ENCODE data around the gene MT1M. TPM values are rescaled to one million over a fixed set of nuclear protein-coding genes. Genes with fewer than 3 reads are reported as not detected.
A peak's percentile ranks its signal among the peaks of the same experiment; 100 is the strongest.

The MT1M gene
- polyA plus RNA-seq, 3 donors, result not detected

- H3K27ac ChIP-seq (ENCODE audit: low read depth in 1 of 2, low read length in 2 of 2), result peak within 1 kb of the TSS in 1 of 2 donors; percentile 47
- peak within 1 kb of the TSS; percentile 99 for H3K4me2 ChIP-seq (replicated peaks; ENCODE audit: extremely low read depth, low read length, poor library complexity, severe bottlenecking)
- peak within 1 kb of the TSS; percentile 96 to 99 for H3K4me3 Mint-ChIP-seq
- peaks cover 21% of the 10 kb centered on the region for H3K4me1 Mint-ChIP-seq
- TF ChIP-seq, protein P1, sequence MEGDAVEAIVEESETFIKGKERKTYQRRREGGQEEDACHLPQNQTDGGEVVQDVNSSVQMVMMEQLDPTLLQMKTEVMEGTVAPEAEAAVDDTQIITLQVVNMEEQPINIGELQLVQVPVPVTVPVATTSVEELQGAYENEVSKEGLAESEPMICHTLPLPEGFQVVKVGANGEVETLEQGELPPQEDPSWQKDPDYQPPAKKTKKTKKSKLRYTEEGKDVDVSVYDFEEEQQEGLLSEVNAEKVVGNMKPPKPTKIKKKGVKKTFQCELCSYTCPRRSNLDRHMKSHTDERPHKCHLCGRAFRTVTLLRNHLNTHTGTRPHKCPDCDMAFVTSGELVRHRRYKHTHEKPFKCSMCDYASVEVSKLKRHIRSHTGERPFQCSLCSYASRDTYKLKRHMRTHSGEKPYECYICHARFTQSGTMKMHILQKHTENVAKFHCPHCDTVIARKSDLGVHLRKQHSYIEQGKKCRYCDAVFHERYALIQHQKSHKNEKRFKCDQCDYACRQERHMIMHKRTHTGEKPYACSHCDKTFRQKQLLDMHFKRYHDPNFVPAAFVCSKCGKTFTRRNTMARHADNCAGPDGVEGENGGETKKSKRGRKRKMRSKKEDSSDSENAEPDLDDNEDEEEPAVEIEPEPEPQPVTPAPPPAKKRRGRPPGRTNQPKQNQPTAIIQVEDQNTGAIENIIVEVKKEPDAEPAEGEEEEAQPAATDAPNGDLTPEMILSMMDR (IDR thresholded peaks at IDR 0.05), result no peak
- H3K9me3 ChIP-seq (replicated peaks in 1 of 2; ENCODE audit: control insufficient read depth in 1 of 2, insufficient read depth in 1 of 2, low read length in 2 of 2), result no peaks in the 10 kb centered on the region
- peaks cover 34 to 38% (median 38%) of the 10 kb centered on the region in 3 donors for H3K27me3 Mint-ChIP-seq (ENCODE audit: low read depth in 3 of 3)
- H3K9ac ChIP-seq (ENCODE audit: insufficient read depth, low read length, poor library complexity, severe bottlenecking), result peak within 1 kb of the TSS; percentile 63
- under 1% methylated on average over 43 of the region's 46 CpGs for WGBS (ENCODE audit: insufficient coverage)
- peaks cover 8 to 30% of the 10 kb centered on the region in 2 donors for H3K27me3 ChIP-seq (ENCODE audit: control insufficient read depth in 2 of 2, insufficient read depth in 2 of 2, low read length in 2 of 2)
- intact Hi-C loops (cut with micrococcal nuclease), result no loop called here
- DNase-seq, result peak; percentile 30 to 66 (median 48)
- peaks cover 12 to 20% of the 10 kb centered on the region in 2 donors for H3K4me1 ChIP-seq (ENCODE audit: control insufficient read depth in 1 of 2, insufficient read depth in 2 of 2, low read length in 2 of 2)
- no peaks in the 10 kb centered on the region for H4K20me1 ChIP-seq (ENCODE audit: insufficient read depth, low read length)
- H3K27ac Mint-ChIP-seq, result peak within 1 kb of the TSS in 5 of 7 donors; percentile 47 to 80 (median 75)
- H3K9me3 Mint-ChIP-seq, result peaks cover 0 to 4% (median 2%) of the 10 kb centered on the region in 7 donors
- H3K4me3 ChIP-seq (replicated peaks in 1 of 3; ENCODE audit: low read depth in 2 of 3, low read length in 3 of 3), result peak within 1 kb of the TSS; percentile 67 to 82 (median 67)
- no peaks in the 10 kb centered on the region for H3K36me3 ChIP-seq (replicated peaks in 1 of 2; ENCODE audit: control insufficient read depth in 1 of 2, insufficient read depth in 2 of 2, low read length in 2 of 2)
- peak within 1 kb of the TSS; percentile 85 for H2AFZ ChIP-seq (ENCODE audit: insufficient read depth, low read depth, low read length, poor library complexity, severe bottlenecking)
- H3K36me3 Mint-ChIP-seq, result peaks cover 24 to 27% of the 10 kb centered on the region in 2 donors
- no peaks in the 10 kb centered on the region for H3K79me2 ChIP-seq (ENCODE audit: insufficient read depth, low read length)
Measured at GRCh38 chr16:56657555-56658326, 25.3 kb downstream of the MT1M start, which contains the start of gene MT1F. Gene MT1F, plus strand, starts transcription at chr16:56657959. Its CDS starts 100 bp downstream, at chr16:56658059.

GRCh38 chr16:56658327-56658875, 25.9 kb downstream of the MT1M start:
- Histone ChIP-seq H2AFZ (ENCODE audit: insufficient read depth, low read depth, low read length, poor library complexity, severe bottlenecking) (peak overlapping the region; percentile 85), H3K4me2 (replicated peaks; ENCODE audit: extremely low read depth, low read length, poor library complexity, severe bottlenecking) (peak overlapping the region; percentile 99), H3K79me2 (ENCODE audit: insufficient read depth, low read length) (no peaks in the 10 kb centered on the region), H3K9me3 (replicated peaks in 1 of 2; ENCODE audit: control insufficient read depth in 1 of 2, insufficient read depth in 1 of 2, low read length in 2 of 2) (no peaks in the 10 kb centered on the region), H3K27me3 (ENCODE audit: control insufficient read depth in 2 of 2, insufficient read depth in 2 of 2, low read length in 2 of 2) (peaks cover 14 to 34% of the 10 kb centered on the region in 2 donors), H3K4me3 (replicated peaks in 1 of 3; ENCODE audit: low read depth in 2 of 3, low read length in 3 of 3) (peak overlapping the region; percentile 67 to 82 (median 67)), H3K27ac (ENCODE audit: low read depth in 1 of 2, low read length in 2 of 2) (no peak overlapping the region), H3K36me3 (replicated peaks in 1 of 2; ENCODE audit: control insufficient read depth in 1 of 2, insufficient read depth in 2 of 2, low read length in 2 of 2) (no peaks in the 10 kb centered on the region), H4K20me1 (ENCODE audit: insufficient read depth, low read length) (no peaks in the 10 kb centered on the region), H3K4me1 (ENCODE audit: control insufficient read depth in 1 of 2, insufficient read depth in 2 of 2, low read length in 2 of 2) (peaks cover 12 to 20% of the 10 kb centered on the region in 2 donors), H3K9ac (ENCODE audit: insufficient read depth, low read length, poor library complexity, severe bottlenecking) (peak overlapping the region; percentile 63)
- Mint-ChIP-seq H3K27ac (peak overlapping the region in 1 of 7 donors; percentile 75), H3K4me3 (peak overlapping the region; percentile 96 to 99), H3K36me3 (peaks cover 24 to 27% of the 10 kb centered on the region in 2 donors), H3K27me3 (ENCODE audit: low read depth in 3 of 3) (peaks cover 39 to 44% (median 42%) of the 10 kb centered on the region in 3 donors), H3K9me3 (peaks cover 0 to 4% (median 2%) of the 10 kb centered on the region in 7 donors), H3K4me1 (peaks cover 21% of the 10 kb centered on the region)
- intact Hi-C loops (cut with micrococcal nuclease), result no loop called here
- WGBS (ENCODE audit: insufficient coverage), result 44% methylated on average over 8 of the region's 10 CpGs
- TF ChIP-seq, protein P1 (IDR thresholded peaks at IDR 0.05), result no peak
- DNase-seq, result no peak

Measured in CD14-positive monocyte (primary cell).